Activated CD4-positive, alpha-beta memory T cell treated with anti-CD3 and anti-CD28 coated beads, Interleukin-2, amount 10 ng/mL, durations not matched to agents 7 days and 5 days (primary cell): ENCODE measurements around the gene FREM1. TPM values are rescaled to one million over a fixed set of nuclear protein-coding genes. Genes with fewer than 3 reads are reported as not detected.
"Not testable (repeated sequence)": the region's sequence is repeated elsewhere in the genome, so short reads cannot be mapped to it uniquely, and the experiment has no call there.

ENCODE experiments used
- CTCF ChIA-PET: fragments of 350-600 bp; sonication (Branson Sonifier 250); formaldehyde crosslinking; loops from one replicate; lab custom pipeline; 2021; ENCODE audit warnings: antibody characterized with exemption, inconsistent platforms; lab: Charles Lee
- POLR2A ChIA-PET: fragments of 350-600 bp; sonication (Branson Sonifier 250); formaldehyde crosslinking; loops from one replicate; lab custom pipeline; 2021; ENCODE audit warnings: antibody characterized with exemption; lab: Charles Lee
- DNase-seq: peaks from one replicate; pipeline ENCODE4 v3.0.0-alpha.2; 2020
- H3K27ac Mint-ChIP-seq: one replicate; pipeline ENCODE4 v1.8.0; 2021; ENCODE audit warnings: mild to moderate bottlenecking, mixed read lengths
- H3K27me3 Mint-ChIP-seq: one replicate; pipeline ENCODE4 v1.8.0; 2021; ENCODE audit warnings: mixed read lengths
- H3K36me3 Mint-ChIP-seq: one replicate; pipeline ENCODE4 v1.8.0; 2021; ENCODE audit warnings: low read depth, mixed read lengths
- H3K4me1 Mint-ChIP-seq: one replicate; pipeline ENCODE4 v1.8.0; 2021; ENCODE audit warnings: mixed read lengths
- H3K4me3 Mint-ChIP-seq: one replicate; pipeline ENCODE4 v1.8.0; 2021; ENCODE audit warnings: mild to moderate bottlenecking, mixed read lengths
- H3K9me3 Mint-ChIP-seq: one replicate; pipeline ENCODE4 v1.8.0; 2021; ENCODE audit warnings: mixed read lengths
- total RNA-seq, 2 experiments: library from RNA; stranded (reverse); gene quantifications; one replicate each; pipeline ENCODE4 v1.2.3, GENCODE V29; 2021

The FREM1 gene
- total RNA-seq, 2 experiments from 2014 or later, result not detected

DNA sequence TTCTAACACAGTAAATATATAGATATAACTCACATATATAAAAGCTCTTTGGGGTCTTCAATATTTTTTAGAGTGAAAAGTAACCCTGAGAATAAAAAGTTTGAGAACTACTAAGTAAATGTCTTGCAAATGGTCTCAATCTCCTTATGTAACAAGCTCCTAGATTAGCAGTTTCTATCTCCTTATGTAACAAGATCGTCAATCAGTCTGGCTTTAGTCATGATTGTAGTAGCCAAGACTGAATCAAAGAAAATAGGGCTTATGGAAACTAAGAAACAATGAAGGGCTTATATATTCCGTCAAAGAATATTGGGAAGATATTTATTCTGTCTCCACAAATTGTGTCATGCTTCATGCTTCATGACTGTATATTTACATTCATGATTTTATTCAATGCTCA, 22.4 kb upstream of the FREM1 start:
- no peak overlapping the region for H3K27ac Mint-ChIP-seq
- POLR2A ChIA-PET, result no interaction called here
- no peak overlapping the region for H3K4me3 Mint-ChIP-seq
- DNase-seq, result no peak
- H3K27me3 Mint-ChIP-seq, result no peaks in the 10 kb centered on the region
- H3K4me1 Mint-ChIP-seq, result no peaks in the 10 kb centered on the region
- H3K9me3 Mint-ChIP-seq, result no peaks in the 10 kb centered on the region
- no peaks in the 10 kb centered on the region for H3K36me3 Mint-ChIP-seq
- CTCF ChIA-PET, result no interaction called here

- H3K4me1 Mint-ChIP-seq, result no peaks in the 10 kb centered on the region
- H3K4me3 Mint-ChIP-seq, result no peak overlapping the region
- no peak overlapping the region for H3K27ac Mint-ChIP-seq
- no peaks in the 10 kb centered on the region for H3K27me3 Mint-ChIP-seq
- CTCF ChIA-PET, result no interaction called here
- POLR2A ChIA-PET, result no interaction called here
- no peaks in the 10 kb centered on the region for H3K9me3 Mint-ChIP-seq
- DNase-seq, result no peak
- no peaks in the 10 kb centered on the region for H3K36me3 Mint-ChIP-seq
These were observed 22.0 kb upstream of the FREM1 start for GRCh38 chr9:14932231-14932630.

GRCh38 chr9:14926941-14927624, 16.9 kb upstream of the FREM1 start:
- Mint-ChIP-seq H3K36me3 (no peaks in the 10 kb centered on the region), H3K4me3 (no peak overlapping the region), H3K4me1 (no peaks in the 10 kb centered on the region), H3K9me3 (no peaks in the 10 kb centered on the region), H3K27ac (no peak overlapping the region), H3K27me3 (no peaks in the 10 kb centered on the region)
- POLR2A ChIA-PET, result no interaction called here
- no peak for DNase-seq
- CTCF ChIA-PET, result no interaction called here

DNA sequence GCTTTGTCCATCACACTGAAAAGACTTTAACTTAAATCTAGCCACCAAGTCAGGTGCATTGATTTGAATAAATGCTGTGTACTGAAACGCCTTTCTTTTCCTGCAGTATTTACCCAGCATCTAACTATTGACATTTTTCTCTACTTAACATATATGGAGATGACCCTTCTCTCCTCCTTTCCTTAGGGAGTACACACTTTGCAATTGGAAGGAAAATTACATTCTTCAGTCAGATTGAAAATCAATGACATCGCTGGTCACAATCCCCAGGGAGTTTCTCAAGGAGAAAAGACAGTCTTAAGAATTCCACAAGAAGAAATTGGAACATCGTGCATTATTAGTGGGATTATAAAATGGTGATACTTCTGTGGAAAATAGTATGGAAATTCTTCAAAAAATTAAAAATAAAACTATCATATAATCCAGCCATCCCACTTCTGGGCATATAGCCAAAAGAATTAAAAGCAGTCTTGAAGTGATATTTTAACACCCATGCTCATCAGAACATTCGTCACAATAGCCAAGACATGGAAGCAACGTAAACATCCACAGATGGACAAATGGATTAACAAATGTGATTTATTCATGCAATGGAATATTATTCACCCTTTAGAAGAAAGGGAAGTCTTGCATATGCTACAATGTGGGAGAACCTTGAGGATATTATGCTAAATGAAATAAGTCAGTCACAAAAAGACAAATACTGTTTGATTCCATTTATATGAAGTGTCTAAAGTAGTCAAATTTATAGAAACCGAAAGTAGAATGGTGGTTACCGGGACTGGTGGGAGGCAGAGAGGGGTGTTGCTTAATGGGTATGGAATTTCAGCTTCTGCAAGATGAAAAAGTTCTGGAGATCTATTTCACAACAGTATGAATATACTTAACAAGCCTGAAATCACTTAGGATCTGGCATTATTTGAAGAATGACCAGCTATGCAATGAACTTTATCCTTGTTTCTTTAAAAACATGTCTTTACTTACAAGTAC, 14.3 kb upstream of the FREM1 start:
- Mint-ChIP-seq H3K27me3 (no peaks in the 10 kb centered on the region), H3K9me3 (no peaks in the 10 kb centered on the region), H3K27ac (no peak overlapping the region), H3K4me1 (no peaks in the 10 kb centered on the region), H3K4me3 (no peak overlapping the region), H3K36me3 (no peaks in the 10 kb centered on the region)
- CTCF ChIA-PET, result no interaction called here
- no peak for DNase-seq
- POLR2A ChIA-PET, result no interaction called here

DNA sequence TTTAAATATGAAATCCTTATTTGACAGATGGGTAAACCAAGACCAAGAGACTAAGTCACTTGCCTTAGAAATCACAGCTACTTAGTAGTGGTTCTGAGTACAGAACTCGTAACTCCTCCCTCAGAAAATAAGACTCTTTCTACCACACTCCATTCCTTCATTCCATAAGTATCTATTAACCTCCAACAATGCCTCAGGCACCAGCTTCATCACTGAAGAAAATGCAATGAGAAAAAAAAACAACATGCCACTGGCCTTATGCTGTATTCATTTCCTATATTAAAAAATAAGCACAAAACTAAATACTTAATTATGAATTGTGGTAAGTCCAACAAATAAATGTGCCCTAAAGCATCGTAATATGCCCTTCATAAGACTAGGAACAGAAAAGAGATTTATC, 13.5 kb upstream of the FREM1 start:
- CTCF ChIA-PET, result no interaction called here
- no peak overlapping the region for H3K4me3 Mint-ChIP-seq
- no peaks in the 10 kb centered on the region for H3K27me3 Mint-ChIP-seq
- no peak overlapping the region for H3K27ac Mint-ChIP-seq
- H3K36me3 Mint-ChIP-seq, result no peaks in the 10 kb centered on the region
- H3K9me3 Mint-ChIP-seq, result no peaks in the 10 kb centered on the region
- no peak for DNase-seq
- no peaks in the 10 kb centered on the region for H3K4me1 Mint-ChIP-seq
- POLR2A ChIA-PET, result no interaction called here

DNA sequence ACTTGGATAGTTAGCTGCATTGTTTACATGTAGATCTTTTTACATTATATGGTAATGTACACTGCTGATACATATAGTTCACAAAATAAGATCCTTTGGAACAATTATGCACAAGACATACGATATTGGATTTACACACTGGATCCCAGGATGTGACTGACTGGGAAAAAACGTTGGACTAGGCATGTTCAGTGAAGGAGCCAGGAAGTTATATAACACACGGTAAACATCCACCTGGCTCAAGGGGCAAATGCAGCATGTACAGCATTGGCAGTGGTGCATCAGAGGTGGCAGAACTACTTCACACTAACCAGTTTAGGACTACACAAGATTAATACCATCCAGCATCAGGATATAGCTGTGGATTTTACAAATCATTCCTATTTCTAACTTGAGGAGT, 10.6 kb upstream of the FREM1 start:
- CTCF ChIA-PET, H3K36me3 Mint-ChIP-seq, H3K4me3 Mint-ChIP-seq, H3K9me3 Mint-ChIP-seq, H3K27me3 Mint-ChIP-seq, H3K4me1 Mint-ChIP-seq, DNase-seq, POLR2A ChIA-PET, H3K27ac Mint-ChIP-seq: not testable (repeated sequence)

- Mint-ChIP-seq H3K4me3 (no peak overlapping the region), H3K9me3 (no peaks in the 10 kb centered on the region), H3K27me3 (no peaks in the 10 kb centered on the region), H3K36me3 (no peaks in the 10 kb centered on the region), H3K4me1 (no peaks in the 10 kb centered on the region), H3K27ac (no peak overlapping the region)
- CTCF ChIA-PET, result interaction anchor here (0.8 kb wide), 1 partner anchor 222 kb away, joined by 3 read pairs; no protein-coding TSS in a partner anchor
- DNase-seq, result no peak
- POLR2A ChIA-PET, result no interaction called here
These were observed 3.1 kb upstream of the FREM1 start for GRCh38 chr9:14913366-14913765.

- no peaks in the 10 kb centered on the region for H3K9me3 Mint-ChIP-seq
- no peak for DNase-seq
- no peaks in the 10 kb centered on the region for H3K27me3 Mint-ChIP-seq
- H3K36me3 Mint-ChIP-seq, result no peaks in the 10 kb centered on the region
- ChIA-PET CTCF (interaction anchor here (0.8 kb wide), 1 partner anchor 222 kb away, joined by 3 read pairs; no protein-coding TSS in a partner anchor), POLR2A (no interaction called here)
- no peak overlapping the region for H3K4me3 Mint-ChIP-seq
- no peaks in the 10 kb centered on the region for H3K4me1 Mint-ChIP-seq
- H3K27ac Mint-ChIP-seq, result no peak overlapping the region
These were observed 2.6 kb upstream of the FREM1 start for GRCh38 chr9:14912859-14913258.

- Mint-ChIP-seq H3K4me3 (no peak overlapping the region), H3K36me3 (no peaks in the 10 kb centered on the region), H3K9me3 (no peaks in the 10 kb centered on the region), H3K27me3 (no peaks in the 10 kb centered on the region), H3K4me1 (no peaks in the 10 kb centered on the region), H3K27ac (no peak overlapping the region)
- ChIA-PET CTCF (no interaction called here), POLR2A (no interaction called here)
- no peak for DNase-seq
These were observed 818 bp upstream of the FREM1 start for GRCh38 chr9:14911046-14911445.

GRCh38 chr9:14909601-14909960, 647 bp downstream of the FREM1 start:
- no peak overlapping the region for H3K27ac Mint-ChIP-seq
- ChIA-PET POLR2A (no interaction called here), CTCF (no interaction called here)
- H3K9me3 Mint-ChIP-seq, result no peaks in the 10 kb centered on the region
- no peaks in the 10 kb centered on the region for H3K4me1 Mint-ChIP-seq
- DNase-seq, result no peak
- H3K27me3 Mint-ChIP-seq, result no peaks in the 10 kb centered on the region
- no peak overlapping the region for H3K4me3 Mint-ChIP-seq
- H3K36me3 Mint-ChIP-seq, result no peaks in the 10 kb centered on the region

GRCh38 chr9:14909181-14909580, 1.0 kb downstream of the FREM1 start:
- Mint-ChIP-seq H3K27ac (no peak overlapping the region), H3K9me3 (no peaks in the 10 kb centered on the region), H3K4me1 (no peaks in the 10 kb centered on the region), H3K4me3 (no peak overlapping the region), H3K36me3 (no peaks in the 10 kb centered on the region), H3K27me3 (no peaks in the 10 kb centered on the region)
- DNase-seq, result no peak
- ChIA-PET CTCF (no interaction called here), POLR2A (no interaction called here)

- no peak for DNase-seq
- Mint-ChIP-seq H3K9me3 (no peaks in the 10 kb centered on the region), H3K27me3 (no peaks in the 10 kb centered on the region), H3K36me3 (no peaks in the 10 kb centered on the region), H3K4me1 (no peaks in the 10 kb centered on the region), H3K27ac (no peak overlapping the region), H3K4me3 (no peak overlapping the region)
- ChIA-PET POLR2A (no interaction called here), CTCF (no interaction called here)
These were observed 1.7 kb downstream of the FREM1 start for GRCh38 chr9:14908295-14909180.

DNA sequence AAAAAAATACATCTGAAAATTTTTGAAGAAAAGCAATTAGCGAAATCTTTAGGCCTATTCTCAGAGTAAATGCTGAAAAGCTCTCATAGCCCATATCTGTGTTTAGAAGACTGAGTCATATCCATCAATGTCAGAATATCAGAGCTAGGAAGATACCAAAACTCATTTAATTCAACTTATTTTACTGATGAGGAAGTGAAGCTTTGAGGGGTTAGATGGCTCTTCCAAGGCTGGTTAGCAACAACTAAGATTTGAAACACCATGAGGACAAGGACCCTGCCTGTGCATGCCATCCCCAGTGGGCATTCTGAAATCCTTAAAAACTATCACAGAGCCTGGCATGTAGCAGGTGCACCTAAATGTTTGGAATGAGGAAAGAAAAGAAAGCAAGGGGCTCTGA, 2.5 kb downstream of the FREM1 start:
- Mint-ChIP-seq H3K9me3 (no peaks in the 10 kb centered on the region), H3K27me3 (no peaks in the 10 kb centered on the region), H3K27ac (no peak overlapping the region), H3K36me3 (no peaks in the 10 kb centered on the region), H3K4me1 (no peaks in the 10 kb centered on the region), H3K4me3 (no peak overlapping the region)
- no peak for DNase-seq
- ChIA-PET CTCF (no interaction called here), POLR2A (no interaction called here)
